Parathyroid adenoma (tissue), 2 donors: ENCODE data around the gene ISL2.

Source experiments
- H2AFZ ChIP-seq: fragments of 300-600 bp; sonication (generic); one replicate; pipeline ENCODE4 v1.7.0; 2017; ENCODE audit warnings: antibody characterized with exemption, mild to moderate bottlenecking
- H3K27ac ChIP-seq: fragments of 300-600 bp; sonication (generic); one replicate; pipeline ENCODE4 v1.7.0; 2017
- H3K27me3 ChIP-seq: fragments of 300-600 bp; sonication (generic); one replicate; pipeline ENCODE4 v1.7.0; 2017; ENCODE audit warnings: low read length; ENCODE audit not compliant: control insufficient read depth, insufficient read depth
- H3K36me3 ChIP-seq: fragments of 300-600 bp; sonication (generic); one replicate; pipeline ENCODE4 v1.7.0; 2017; ENCODE audit warnings: low read length; ENCODE audit not compliant: control insufficient read depth, insufficient read depth
- H3K4me1 ChIP-seq: fragments of 300-600 bp; sonication (generic); one replicate; pipeline ENCODE4 v1.7.0; 2017; ENCODE audit warnings: control low read depth
- H3K4me2 ChIP-seq: fragments of 300-600 bp; sonication (generic); one replicate; pipeline ENCODE4 v1.7.0; 2017; ENCODE audit warnings: low read length
- H3K4me3 ChIP-seq: fragments of 300-600 bp; sonication (generic); one replicate; pipeline ENCODE4 v1.7.0; 2017; ENCODE audit warnings: low read depth, low read length
- H3K79me2 ChIP-seq: fragments of 300-600 bp; sonication (generic); one replicate; pipeline ENCODE4 v1.7.0; 2017; ENCODE audit warnings: control low read depth
- H3K9ac ChIP-seq: fragments of 300-600 bp; sonication (generic); one replicate; pipeline ENCODE4 v1.7.0; 2017; ENCODE audit warnings: mild to moderate bottlenecking
- H3K9me3 ChIP-seq: fragments of 300-600 bp; sonication (generic); one replicate; pipeline ENCODE4 v1.7.0; 2017; ENCODE audit warnings: low read length; ENCODE audit not compliant: control insufficient read depth
- CTCF ChIP-seq: fragments of 300-600 bp; sonication (generic); IDR thresholded peaks from one replicate; pipeline ENCODE4 v1.7.0; 2017; ENCODE audit warnings: antibody characterized with exemption, mild to moderate bottlenecking
- donor health status: primary hyperparathyroidism.

The ISL2 gene

GRCh38 chr15:76330080-76330680, 6.4 kb upstream of the ISL2 start:
- H3K9ac ChIP-seq = no peak overlapping the region
- no peak overlapping the region for H3K4me2 ChIP-seq
- no peak overlapping the region for H2AFZ ChIP-seq
- H3K4me1 ChIP-seq = no peaks in the 10 kb centered on the region
- no peak overlapping the region for H3K27ac ChIP-seq
- H3K79me2 ChIP-seq = no peaks in the 10 kb centered on the region
- H3K9me3 ChIP-seq = no peaks in the 10 kb centered on the region
- peak; percentile 37 for TF ChIP-seq CTCF
- no peaks in the 10 kb centered on the region for H3K36me3 ChIP-seq
- H3K27me3 ChIP-seq = no peaks in the 10 kb centered on the region
- no peak overlapping the region for H3K4me3 ChIP-seq

GRCh38 chr15:76332796-76333195, 3.8 kb upstream of the ISL2 start:
- no peaks in the 10 kb centered on the region for H3K27me3 ChIP-seq
- H3K27ac ChIP-seq = no peak overlapping the region
- no peak for TF ChIP-seq CTCF
- H3K79me2 ChIP-seq = no peaks in the 10 kb centered on the region
- H3K4me1 ChIP-seq = no peaks in the 10 kb centered on the region
- H3K36me3 ChIP-seq = no peaks in the 10 kb centered on the region
- no peak overlapping the region for H3K4me3 ChIP-seq
- no peaks in the 10 kb centered on the region for H3K9me3 ChIP-seq
- no peak overlapping the region for H3K9ac ChIP-seq
- no peak overlapping the region for H2AFZ ChIP-seq
- no peak overlapping the region for H3K4me2 ChIP-seq

- H3K27me3 ChIP-seq = no peaks in the 10 kb centered on the region
- no peaks in the 10 kb centered on the region for H3K4me1 ChIP-seq
- H3K9me3 ChIP-seq = no peaks in the 10 kb centered on the region
- TF ChIP-seq CTCF = no peak
- no peak overlapping the region for H2AFZ ChIP-seq
- no peak overlapping the region for H3K27ac ChIP-seq
- H3K4me3 ChIP-seq = no peak overlapping the region
- H3K9ac ChIP-seq = no peak overlapping the region
- no peaks in the 10 kb centered on the region for H3K36me3 ChIP-seq
- no peaks in the 10 kb centered on the region for H3K79me2 ChIP-seq
- no peak overlapping the region for H3K4me2 ChIP-seq
Observed at GRCh38 chr15:76333309-76333708, 3.3 kb upstream of the ISL2 start.

GRCh38 chr15:76333720-76334437, 2.7 kb upstream of the ISL2 start:
- Histone ChIP-seq H3K27ac (no peak overlapping the region), H3K79me2 (no peaks in the 10 kb centered on the region), H3K9ac (no peak overlapping the region), H3K4me3 (no peak overlapping the region), H2AFZ (no peak overlapping the region), H3K4me2 (no peak overlapping the region), H3K36me3 (no peaks in the 10 kb centered on the region), H3K4me1 (no peaks in the 10 kb centered on the region), H3K27me3 (no peaks in the 10 kb centered on the region), H3K9me3 (no peaks in the 10 kb centered on the region)
- TF ChIP-seq CTCF = no peak
